NCI-H2107 treated with DMSO at 0.1 percent for 48 hours (cell line): ENCODE data around the gene MUC13.

Experiments
- DNase-seq: peaks from one replicate; lab custom pipeline; 2025; ENCODE audit not compliant: unreplicated experiment; lab: John Stamatoyannopoulos, UW

Gene MUC13

GRCh38 chr3:124950026-124950425, 15.5 kb upstream of the MUC13 start:
- DNase-seq = no peak

- DNase-seq = no peak
Measured at GRCh38 chr3:124942613-124943012, 8.1 kb upstream of the MUC13 start.

GRCh38 chr3:124941771-124942170, 7.2 kb upstream of the MUC13 start:
- no peak for DNase-seq

DNA sequence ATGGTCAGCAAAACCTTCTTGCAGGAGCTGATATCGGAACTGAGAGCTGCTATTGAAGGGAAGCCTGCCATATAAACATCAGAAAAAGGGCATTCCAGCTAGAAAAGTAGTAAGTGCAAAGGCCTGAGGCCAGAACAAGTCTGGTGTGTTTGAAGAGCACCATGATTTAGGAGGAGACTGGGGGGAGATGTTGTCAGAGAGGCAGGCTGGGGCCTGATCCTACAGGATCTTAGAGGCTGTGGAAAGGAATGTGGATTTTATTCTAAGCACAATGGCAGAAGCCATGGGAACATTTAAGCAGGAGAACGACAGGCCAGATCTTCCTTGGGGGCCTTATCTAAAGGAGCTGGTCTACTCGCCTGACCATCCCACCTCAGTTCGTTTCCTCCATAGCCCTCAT, 5.1 kb upstream of the MUC13 start:
- DNase-seq = no peak

DNA sequence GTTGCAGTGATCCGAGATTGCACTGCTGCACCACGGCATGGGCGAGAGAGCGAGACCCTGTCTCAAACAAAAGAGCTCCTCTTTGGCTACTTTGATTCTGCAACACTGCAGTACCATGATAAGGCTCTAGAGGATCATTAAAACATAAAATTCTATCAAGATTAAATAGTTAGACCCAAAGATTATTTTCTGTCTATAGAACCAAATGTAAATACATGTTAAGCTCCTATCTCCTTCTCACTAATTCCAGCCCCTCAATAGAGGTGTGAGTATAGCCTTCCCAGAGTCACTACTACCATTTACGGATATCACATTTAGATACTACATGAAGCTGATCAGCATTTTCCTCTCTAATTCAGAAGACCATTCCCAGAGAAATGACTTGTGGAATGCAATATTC, 4.3 kb upstream of the MUC13 start:
- DNase-seq = no peak

- DNase-seq = no peak
Measured at GRCh38 chr3:124937049-124937448, 2.5 kb upstream of the MUC13 start.

DNA sequence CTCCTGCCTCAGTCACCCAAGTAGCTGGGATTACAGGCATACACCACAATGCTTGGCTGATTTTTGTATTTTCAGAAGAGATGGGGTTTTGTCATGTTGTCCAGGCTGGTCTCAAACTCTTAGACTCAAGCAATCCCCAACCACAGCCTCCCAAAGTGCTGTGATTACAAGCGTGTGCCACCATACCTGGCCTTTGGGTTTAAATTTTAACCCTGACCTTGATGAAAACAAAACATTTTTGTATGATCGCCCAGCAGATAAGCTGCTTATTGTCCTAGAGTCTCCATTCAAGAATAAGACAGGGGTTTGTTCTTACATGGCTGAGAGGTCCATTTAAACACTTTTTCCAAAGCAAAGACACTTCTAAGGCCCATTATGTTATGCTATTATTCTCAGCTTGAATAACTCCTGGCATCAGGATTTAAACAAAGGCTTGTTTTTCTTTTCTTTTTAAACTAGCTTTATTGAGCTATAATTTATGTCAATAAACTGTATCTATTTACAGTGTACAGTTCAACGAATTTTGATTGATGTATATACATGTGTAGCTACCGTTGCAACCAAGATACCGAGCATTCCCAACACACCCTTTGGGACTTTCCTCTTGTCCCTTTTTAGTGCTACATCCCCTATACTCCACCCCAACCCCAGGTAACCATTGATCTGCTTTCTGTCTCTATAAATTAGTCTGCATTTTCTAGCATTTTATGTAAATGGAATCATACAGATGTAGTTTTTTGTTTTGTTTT, 1.4 kb upstream of the MUC13 start:
- no peak for DNase-seq

- DNase-seq = no peak
Measured at GRCh38 chr3:124935264-124935663, 713 bp upstream of the MUC13 start.

DNA sequence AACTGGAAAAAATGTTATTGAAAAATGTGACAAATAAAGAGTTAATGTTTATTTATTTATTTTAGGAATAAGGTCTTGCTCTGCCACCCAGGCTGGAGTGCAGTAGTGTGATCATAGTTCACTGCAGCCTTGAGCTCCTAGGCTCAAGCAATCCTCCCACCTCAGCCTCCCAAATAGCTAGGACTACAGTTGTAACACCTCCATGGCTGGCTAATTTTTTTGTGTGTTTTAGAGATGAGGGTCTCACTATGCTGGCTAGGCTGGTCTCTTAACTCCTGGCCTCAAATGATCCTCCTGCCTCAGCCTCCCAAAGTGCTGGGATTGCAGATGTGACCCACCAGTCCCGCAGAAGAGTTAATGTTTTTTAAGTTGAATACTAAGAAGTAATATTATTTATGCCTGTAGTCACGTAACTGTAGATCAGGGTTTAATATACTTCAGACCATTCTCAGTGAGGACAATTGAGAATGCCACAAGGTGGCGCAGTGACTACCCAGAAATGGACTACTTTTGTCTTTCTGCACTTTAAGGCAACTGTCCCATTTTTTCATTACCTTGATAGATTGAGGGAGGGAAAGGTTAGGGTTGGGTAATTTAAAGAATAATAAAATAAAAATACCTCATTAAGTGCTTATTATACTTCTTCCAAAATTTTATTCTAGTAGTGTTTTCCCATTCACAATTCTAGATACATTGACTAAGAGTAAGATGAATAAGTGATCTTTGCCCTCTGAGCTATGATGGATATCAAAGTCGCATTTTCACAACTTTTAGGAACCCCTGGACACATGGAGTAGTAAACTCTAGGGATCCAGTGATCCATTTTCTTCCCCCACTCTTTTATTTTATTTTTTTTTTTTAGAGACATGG, 6.0 kb downstream of the MUC13 start:
- peak; percentile 67 for DNase-seq

DNA sequence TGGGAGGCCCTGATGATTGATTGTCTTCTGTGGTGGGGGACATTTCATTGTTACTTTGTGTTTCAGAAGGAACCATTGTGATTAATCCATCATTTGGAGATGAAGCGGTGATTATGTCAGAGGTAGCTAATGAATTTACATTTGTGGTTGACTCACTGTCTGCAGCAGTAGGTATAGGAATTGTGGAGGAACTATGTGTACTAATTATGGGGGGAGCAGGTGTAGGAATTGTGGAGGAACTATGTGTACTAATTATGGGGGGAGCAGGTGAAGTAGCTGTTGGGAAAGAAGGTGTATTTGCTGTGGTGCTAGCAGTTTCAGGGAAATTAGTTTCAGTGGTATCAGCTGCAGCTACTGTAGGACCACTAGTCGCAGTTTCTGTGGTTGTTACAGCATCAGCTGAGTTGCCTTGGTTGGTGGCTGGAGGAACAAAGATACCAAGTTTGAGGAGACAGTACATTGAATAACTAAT, 6.9 kb downstream of the MUC13 start:
- DNase-seq = no peak

DNA sequence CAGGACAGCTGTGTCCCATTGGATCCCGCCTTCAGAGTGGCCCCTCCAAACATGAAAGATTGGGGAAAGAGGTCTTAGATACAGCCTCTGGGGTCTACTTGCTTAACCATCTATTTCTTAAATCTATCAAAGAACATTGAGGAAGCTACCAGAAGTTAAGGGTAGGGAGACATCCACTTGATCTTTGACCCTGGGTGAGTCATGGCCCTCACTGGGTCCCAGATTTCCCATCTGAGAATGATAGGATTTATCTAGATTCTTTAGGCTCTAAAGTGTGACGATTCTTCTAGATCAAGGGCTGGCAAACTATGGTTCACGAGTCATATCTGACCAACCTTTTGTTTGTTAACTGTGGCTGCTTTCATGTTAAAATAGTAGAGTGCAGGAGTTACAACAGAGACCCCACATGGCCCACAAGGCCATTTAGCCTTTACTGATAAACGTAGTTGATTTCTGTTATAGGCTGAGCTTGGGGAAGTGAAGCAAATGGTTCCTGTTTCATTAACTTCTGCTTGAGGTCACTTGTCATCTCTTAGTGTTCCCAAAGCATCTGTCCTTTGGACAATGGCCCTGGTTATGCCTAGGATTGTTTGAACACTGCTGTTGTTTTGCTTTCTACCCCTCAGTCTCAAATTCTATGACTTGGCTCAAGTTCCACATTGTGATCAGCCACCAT, 8.0 kb downstream of the MUC13 start:
- DNase-seq = no peak

DNA sequence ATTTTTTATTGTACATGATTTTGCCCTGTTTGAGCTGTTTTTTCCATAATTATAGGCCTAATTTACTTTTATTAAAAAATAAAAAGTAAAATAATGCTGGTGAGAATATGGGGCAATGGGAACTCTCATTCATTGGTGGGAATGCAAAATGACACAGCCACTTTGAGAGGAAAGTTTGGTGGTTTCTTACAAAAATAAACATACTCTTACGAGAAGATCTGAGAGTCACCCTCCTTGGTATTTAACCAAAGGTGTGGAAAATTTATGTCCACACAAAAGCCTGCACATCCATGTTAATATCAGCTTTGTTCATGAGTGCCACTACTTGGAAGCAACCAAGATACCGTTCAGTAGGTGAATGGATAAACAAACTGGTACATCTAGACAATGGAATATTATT, 9.8 kb downstream of the MUC13 start:
- DNase-seq = no peak

GRCh38 chr3:124923833-124924232, 10.7 kb downstream of the MUC13 start:
- DNase-seq = no peak

GRCh38 chr3:124920718-124921117, 13.8 kb downstream of the MUC13 start:
- DNase-seq = no peak

- no peak for DNase-seq
Measured at GRCh38 chr3:124919756-124920155, 14.8 kb downstream of the MUC13 start.

DNA sequence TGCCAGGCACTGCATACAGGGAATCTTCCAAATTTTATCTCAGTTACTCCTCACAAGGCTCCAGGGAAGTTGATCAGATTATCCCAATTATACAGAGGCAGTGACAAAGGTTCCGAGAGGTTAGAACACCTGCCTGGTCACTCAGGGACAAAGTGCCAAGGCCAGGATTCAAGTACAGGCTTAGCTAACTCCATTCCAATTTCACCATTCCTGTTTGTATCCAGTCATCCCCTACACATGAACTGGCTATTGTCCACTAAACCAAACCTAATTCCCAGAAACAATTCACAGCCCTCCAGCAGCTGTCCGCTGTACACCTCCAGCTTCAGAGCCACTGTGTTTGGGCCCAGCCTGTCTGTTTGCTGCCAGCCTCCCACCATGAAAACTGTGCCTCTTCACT, 16.0 kb downstream of the MUC13 start:
- DNase-seq = no peak

DNA sequence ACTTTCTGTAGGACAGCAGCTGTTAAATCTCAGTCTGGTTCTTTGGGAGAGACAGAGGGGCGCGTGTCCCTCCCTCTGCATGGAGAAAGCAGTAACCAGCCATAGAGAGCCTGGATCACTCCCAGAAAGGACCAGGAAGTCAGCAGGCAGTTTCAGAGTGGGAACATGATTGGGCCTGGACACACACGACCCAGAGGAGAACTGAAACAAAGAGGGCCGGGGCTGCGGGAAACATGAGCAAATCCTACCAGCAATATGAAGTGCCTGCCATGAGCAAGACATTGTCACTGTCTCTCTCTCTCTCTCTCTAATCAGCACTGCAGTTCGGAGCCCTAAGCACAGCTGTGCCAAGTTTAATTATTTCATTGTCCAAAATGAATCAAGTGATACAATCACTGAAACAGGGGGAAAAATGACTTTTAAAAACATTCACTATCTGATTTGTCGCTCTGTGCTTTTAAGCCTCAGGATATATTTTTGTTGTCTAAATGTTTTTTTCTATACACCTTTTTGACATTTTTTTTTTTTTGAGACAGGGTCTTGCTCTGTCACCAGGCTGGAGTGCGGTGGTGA, 17.6 kb downstream of the MUC13 start:
- DNase-seq = no peak

GRCh38 chr3:124915254-124915653, 19.3 kb downstream of the MUC13 start:
- DNase-seq = no peak

GRCh38 chr3:124907957-124908356, 26.6 kb downstream of the MUC13 start:
- DNase-seq = no peak

- no peak for DNase-seq
Measured at GRCh38 chr3:124904835-124905492, 29.6 kb downstream of the MUC13 start.
